ENCODE results near the gene IKZF3. TPM values are rescaled to one million over a fixed set of nuclear protein-coding genes. Genes with fewer than 3 reads are reported as not detected.

Gene IKZF3
- total and polyA plus RNA-seq, 4 donors: 0.03 to 2.8 (median 1.2) TPM

DNA sequence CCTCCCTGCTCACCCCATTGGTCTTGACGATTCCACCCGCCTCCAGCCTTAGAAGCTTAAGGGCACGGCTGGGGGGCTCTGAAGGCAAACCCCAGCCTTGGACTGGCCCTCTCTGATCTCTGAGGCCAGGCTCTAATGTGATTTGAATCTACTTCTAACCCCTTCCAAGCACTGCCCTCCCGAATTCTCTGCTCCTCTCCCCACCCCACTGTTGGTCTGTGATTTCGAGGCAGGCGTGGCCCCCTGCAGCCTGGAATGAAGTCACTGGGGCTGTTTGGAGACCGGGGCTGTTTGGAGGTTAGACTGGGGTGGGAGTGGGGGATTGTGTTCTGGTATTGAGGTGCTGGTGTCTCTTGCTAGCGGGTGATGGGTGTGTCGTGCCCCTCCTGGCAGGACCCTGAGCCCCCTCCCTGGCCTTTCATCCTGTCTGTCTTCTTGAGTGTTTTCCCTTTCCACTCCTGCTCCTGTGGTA is 124.2 kb downstream of the IKZF3 start:
- no peaks in the 10 kb centered on the region for H3K4me1 ChIP-seq (ENCODE audit: control insufficient read depth in 1 of 2, insufficient read depth in 2 of 2, low read length in 2 of 2)
- no peaks in the 10 kb centered on the region for H3K36me3 ChIP-seq (ENCODE audit: control insufficient read depth in 1 of 2, insufficient read depth in 2 of 2, low read length in 1 of 2)
- no peak overlapping the region for H3K27ac ChIP-seq (ENCODE audit: low read depth in 1 of 2, low read length in 2 of 2)
- intact Hi-C loops (cut with DNase I): no loop called here
- no peak overlapping the region for H3K4me3 ChIP-seq (ENCODE audit: low read length in 2 of 2)
- H3K9me3 ChIP-seq (ENCODE audit: control insufficient read depth, low read length): no peaks in the 10 kb centered on the region
- no peak for DNase-seq
- no peak for ATAC-seq (ENCODE audit: low FRiP score)
- WGBS, 2 donors: 41 to 49% methylated on average over 9 of the region's 9 CpGs
- no peaks in the 10 kb centered on the region for H3K27me3 ChIP-seq (ENCODE audit: control insufficient read depth in 1 of 2, insufficient read depth in 2 of 2, low read length in 1 of 2)

DNA sequence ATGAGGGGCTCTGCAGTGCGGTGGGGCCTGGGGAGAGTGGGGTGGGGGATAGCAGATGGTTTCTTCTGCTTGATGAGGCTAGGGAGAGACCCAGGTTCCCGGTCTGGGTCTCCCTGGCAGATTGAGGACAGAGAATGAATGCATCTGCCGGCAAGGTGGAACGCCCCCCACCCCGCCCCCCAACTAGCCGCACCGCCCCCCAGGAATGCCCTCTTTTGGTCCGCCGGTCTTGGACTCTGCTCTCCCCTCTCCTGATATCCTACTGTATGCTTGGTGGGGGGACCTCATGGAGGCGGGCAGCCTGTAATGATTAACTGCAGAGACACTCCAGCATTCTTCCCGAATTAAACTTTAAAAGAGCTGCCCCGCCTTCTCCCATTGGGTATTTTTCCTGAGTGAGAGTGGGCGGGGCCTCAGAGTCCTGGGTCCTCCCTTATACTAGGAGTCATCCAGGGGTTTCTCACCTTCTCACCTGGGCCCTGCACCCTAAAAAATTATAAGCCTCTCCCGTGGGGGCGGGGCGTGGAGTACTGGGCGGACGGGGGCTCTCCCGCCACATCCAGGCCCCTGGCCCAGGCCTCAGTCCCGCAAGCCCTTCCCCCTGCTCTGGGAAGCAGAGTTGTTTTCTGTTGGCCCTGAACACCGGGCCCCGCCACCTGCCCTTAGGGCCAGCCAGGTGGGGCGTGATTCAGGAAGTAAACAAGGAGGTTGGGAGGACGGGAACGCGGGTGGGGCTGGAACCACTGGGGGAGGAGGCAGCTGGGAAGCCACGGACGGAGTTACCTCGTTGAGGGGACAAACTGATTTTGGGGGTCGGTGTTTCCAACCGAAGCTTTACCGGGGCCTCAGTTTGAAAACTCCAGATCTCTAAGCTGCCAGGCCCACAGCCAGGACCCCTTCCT is 124.9 kb downstream of the IKZF3 start:
- ATAC-seq (ENCODE audit: low FRiP score): peak; percentile 23

DNA sequence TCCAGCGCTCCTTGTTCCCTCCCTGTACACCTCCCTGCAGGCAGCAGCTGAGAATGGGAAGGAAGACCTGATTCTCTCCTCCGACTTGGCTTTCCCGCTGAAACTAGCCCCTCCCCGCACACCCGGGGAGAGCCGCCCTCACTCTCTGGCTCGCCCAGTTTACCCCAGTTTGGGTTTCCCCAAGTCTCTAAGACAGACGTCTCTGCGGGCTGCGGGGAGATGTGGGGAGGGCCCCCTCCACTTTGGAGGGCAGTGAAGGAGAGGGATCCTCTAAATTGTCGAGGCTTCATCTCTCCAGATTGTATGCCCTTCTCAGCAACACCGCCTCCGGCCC is 125.6 kb downstream of the IKZF3 start:
- intact Hi-C loops (cut with DNase I): no loop called here
- no peak overlapping the region for H3K4me3 ChIP-seq (ENCODE audit: low read length in 2 of 2)
- H3K36me3 ChIP-seq (ENCODE audit: control insufficient read depth in 1 of 2, insufficient read depth in 2 of 2, low read length in 1 of 2): no peaks in the 10 kb centered on the region
- DNase-seq (no peak), ATAC-seq (ENCODE audit: low FRiP score) (no peak)
- H3K27ac ChIP-seq (ENCODE audit: low read depth in 1 of 2, low read length in 2 of 2): no peak overlapping the region
- H3K4me1 ChIP-seq (ENCODE audit: control insufficient read depth in 1 of 2, insufficient read depth in 2 of 2, low read length in 2 of 2): no peaks in the 10 kb centered on the region
- no peaks in the 10 kb centered on the region for H3K27me3 ChIP-seq (ENCODE audit: control insufficient read depth in 1 of 2, insufficient read depth in 2 of 2, low read length in 1 of 2)
- 1 to 2% methylated on average over 12 to 13 of the region's 13 CpGs for WGBS, 2 donors
- H3K9me3 ChIP-seq (ENCODE audit: control insufficient read depth, low read length): no peaks in the 10 kb centered on the region

More for the DNA sequence above, 124.9 kb downstream of the IKZF3 start:
- 8 to 10% methylated on average over 32 of the region's 32 CpGs for WGBS, 2 donors
- peak in 1 of 2 donors; percentile 53 for DNase-seq
- Histone ChIP-seq H3K36me3 (ENCODE audit: control insufficient read depth in 1 of 2, insufficient read depth in 2 of 2, low read length in 1 of 2) (no peaks in the 10 kb centered on the region), H3K27ac (ENCODE audit: low read depth in 1 of 2, low read length in 2 of 2) (no peak overlapping the region), H3K9me3 (ENCODE audit: control insufficient read depth, low read length) (no peaks in the 10 kb centered on the region), H3K27me3 (ENCODE audit: control insufficient read depth in 1 of 2, insufficient read depth in 2 of 2, low read length in 1 of 2) (no peaks in the 10 kb centered on the region), H3K4me1 (ENCODE audit: control insufficient read depth in 1 of 2, insufficient read depth in 2 of 2, low read length in 2 of 2) (no peaks in the 10 kb centered on the region), H3K4me3 (ENCODE audit: low read length in 2 of 2) (no peak overlapping the region)
- intact Hi-C loops (cut with DNase I): no loop called here

DNA sequence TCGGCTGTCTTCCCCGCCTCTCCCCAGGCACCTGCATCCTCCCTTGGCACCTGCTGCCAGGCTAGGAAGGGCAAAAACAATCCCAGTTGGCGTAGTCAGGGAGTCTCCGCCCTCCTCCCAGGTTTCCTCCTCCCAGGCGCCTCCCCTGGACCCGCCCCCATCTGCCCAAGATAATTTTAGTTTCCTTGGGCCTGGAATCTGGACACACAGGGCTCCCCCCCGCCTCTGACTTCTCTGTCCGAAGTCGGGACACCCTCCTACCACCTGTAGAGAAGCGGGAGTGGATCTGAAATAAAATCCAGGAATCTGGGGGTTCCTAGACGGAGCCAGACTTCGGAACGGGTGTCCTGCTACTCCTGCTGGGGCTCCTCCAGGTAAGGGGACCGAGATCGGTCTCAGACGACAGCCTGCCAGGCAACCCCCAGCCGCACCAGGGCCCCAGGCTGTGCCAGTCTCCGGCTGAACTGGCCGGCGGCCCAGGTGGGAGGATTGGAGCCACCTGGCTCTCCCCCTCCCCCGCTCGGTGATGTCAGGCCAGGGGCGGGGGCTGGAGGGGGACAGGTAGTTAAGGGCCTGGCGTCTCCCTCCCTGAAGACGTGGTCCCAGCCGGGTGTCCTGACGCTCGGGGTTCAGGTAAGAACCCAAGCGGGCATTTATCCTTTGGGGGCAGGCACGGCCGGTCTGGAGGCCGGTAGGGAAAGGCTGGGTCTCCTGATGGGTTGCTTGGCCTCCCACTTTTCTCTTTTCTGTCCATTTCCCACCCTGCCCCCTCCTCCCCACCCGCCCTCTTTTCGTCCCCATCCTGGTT is 126.1 kb downstream of the IKZF3 start, which contains the start of gene GRB7:
GRB7 (plus strand) TSS at position 179 of the 808 bp plus-strand sequence. CDS start 4,364 bp downstream, outside the sequence.
- Histone ChIP-seq H3K9me3 (ENCODE audit: control insufficient read depth, low read length) (no peaks in the 10 kb centered on the region), H3K4me3 (ENCODE audit: low read length in 2 of 2) (no peak within 1 kb of the TSS), H3K4me1 (ENCODE audit: control insufficient read depth in 1 of 2, insufficient read depth in 2 of 2, low read length in 2 of 2) (no peaks in the 10 kb centered on the region), H3K27me3 (ENCODE audit: control insufficient read depth in 1 of 2, insufficient read depth in 2 of 2, low read length in 1 of 2) (no peaks in the 10 kb centered on the region), H3K27ac (ENCODE audit: low read depth in 1 of 2, low read length in 2 of 2) (no peak within 1 kb of the TSS), H3K36me3 (ENCODE audit: control insufficient read depth in 1 of 2, insufficient read depth in 2 of 2, low read length in 1 of 2) (no peaks in the 10 kb centered on the region)
- no peak for DNase-seq
- intact Hi-C loops (cut with DNase I): no loop called here
- ATAC-seq (ENCODE audit: low FRiP score): peak; percentile 36
- WGBS, 2 donors: 6% methylated on average over 33 to 34 of the region's 34 CpGs

DNA sequence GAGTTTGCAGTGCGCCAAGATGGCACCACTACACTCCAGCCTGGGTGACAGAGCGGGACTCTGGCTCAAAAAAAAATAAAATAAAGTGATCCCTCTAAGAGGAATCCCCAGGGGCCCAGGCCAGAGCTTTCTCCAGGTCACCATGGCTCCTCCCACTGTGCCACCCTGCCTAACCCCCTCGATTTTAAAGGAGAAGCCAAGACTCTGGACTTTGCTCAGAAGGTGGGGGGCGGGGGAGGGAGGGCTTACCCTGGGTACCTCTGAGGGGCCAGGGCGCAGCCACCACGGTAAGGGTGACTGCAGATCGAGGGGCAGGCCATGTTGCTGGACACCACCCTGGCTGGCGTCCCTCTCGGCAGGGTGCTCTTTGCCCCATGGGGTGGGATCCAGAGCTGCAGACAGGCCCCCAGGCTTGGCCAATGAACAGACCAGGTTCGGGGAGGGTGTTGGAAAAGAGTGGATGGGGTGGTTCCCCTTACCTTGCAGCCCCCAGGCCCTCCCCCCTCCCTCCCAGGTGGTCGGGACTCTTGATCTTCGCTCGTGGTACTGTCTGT is 126.8 kb downstream of the IKZF3 start:
- H3K9me3 ChIP-seq (ENCODE audit: control insufficient read depth, low read length): no peaks in the 10 kb centered on the region
- ATAC-seq (ENCODE audit: low FRiP score) (no peak), DNase-seq (no peak)
- 63 to 65% methylated on average over 13 of the region's 13 CpGs for WGBS, 2 donors
- no peak overlapping the region for H3K4me3 ChIP-seq (ENCODE audit: low read length in 2 of 2)
- no peak overlapping the region for H3K27ac ChIP-seq (ENCODE audit: low read depth in 1 of 2, low read length in 2 of 2)
- H3K36me3 ChIP-seq (ENCODE audit: control insufficient read depth in 1 of 2, insufficient read depth in 2 of 2, low read length in 1 of 2): no peaks in the 10 kb centered on the region
- no peaks in the 10 kb centered on the region for H3K27me3 ChIP-seq (ENCODE audit: control insufficient read depth in 1 of 2, insufficient read depth in 2 of 2, low read length in 1 of 2)
- no peaks in the 10 kb centered on the region for H3K4me1 ChIP-seq (ENCODE audit: control insufficient read depth in 1 of 2, insufficient read depth in 2 of 2, low read length in 2 of 2)
- intact Hi-C loops (cut with DNase I): no loop called here

DNA sequence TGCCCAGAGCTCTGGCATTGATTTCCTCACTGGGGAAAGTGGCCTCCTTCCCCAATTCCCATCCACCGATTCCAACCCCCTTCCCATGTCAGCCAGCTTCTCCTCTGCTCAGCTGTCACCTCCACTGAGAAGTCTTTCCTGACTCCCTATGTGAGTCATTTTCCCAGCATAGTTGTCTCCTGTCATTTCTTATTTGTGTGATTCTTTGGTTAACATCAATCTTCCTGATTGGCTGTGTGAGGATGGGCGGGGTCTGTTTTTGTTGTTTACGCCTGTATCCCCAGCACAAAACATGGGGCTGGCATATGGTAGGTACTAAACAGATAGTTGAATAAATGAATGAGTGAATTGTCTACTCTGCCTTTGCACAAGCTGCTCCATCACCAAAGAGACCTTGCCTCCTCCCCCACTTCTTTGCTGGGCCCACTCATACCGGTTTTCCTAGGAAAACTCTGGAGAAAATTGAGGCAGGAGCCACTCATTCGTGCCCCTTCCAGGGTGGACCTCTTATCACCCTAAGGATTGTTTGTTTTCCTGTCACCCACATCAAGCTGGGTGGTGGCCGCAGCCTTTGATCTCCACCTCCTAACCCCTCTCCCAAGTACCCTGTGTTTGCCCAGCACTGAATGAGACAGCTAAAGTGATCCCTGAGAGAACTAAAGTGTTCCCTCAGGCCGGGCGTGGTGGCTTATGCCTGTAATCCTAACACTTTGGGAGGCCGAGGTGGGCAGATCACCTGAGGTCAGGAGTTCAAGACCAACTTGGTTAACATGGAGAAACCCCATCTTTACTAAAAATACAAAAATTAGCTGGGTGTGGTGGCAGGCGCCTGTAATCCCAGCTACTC is 127.6 kb downstream of the IKZF3 start:
- WGBS, 2 donors: 85 to 89% methylated on average over 10 of the region's 10 CpGs

DNA sequence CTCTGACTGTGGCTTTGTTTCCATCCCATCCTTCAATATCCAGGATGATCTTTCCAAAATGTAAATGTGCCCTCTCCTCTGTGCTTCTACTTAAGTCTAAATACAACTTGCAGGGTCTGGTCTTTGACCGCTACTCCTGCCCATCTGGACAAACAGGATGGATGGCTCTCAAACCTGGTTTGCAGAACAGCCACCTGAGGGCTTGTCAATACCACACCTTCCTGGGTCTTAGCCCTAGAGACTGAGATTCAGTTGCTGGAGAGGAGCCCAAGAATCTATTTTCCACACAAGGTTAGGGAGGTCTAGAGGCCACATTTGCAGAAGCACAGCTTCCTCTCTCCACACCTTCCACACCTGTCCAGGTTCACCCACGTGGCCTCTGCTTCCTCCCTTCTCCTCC is 128.2 kb downstream of the IKZF3 start:
- 82 to 84% methylated on average over 2 of the region's 2 CpGs for WGBS, 2 donors

More for the DNA sequence above, 127.6 kb downstream of the IKZF3 start:
- no peaks in the 10 kb centered on the region for H3K36me3 ChIP-seq (ENCODE audit: control insufficient read depth in 1 of 2, insufficient read depth in 2 of 2, low read length in 1 of 2)
- H3K9me3 ChIP-seq (ENCODE audit: control insufficient read depth, low read length): no peaks in the 10 kb centered on the region
- DNase-seq (no peak), ATAC-seq (ENCODE audit: low FRiP score) (no peak)
- H3K4me3 ChIP-seq (ENCODE audit: low read length in 2 of 2): no peak overlapping the region
- H3K4me1 ChIP-seq (ENCODE audit: control insufficient read depth in 1 of 2, insufficient read depth in 2 of 2, low read length in 2 of 2): no peaks in the 10 kb centered on the region
- no peaks in the 10 kb centered on the region for H3K27me3 ChIP-seq (ENCODE audit: control insufficient read depth in 1 of 2, insufficient read depth in 2 of 2, low read length in 1 of 2)
- no peak overlapping the region for H3K27ac ChIP-seq (ENCODE audit: low read depth in 1 of 2, low read length in 2 of 2)
- intact Hi-C loops (cut with DNase I): no loop called here

DNA sequence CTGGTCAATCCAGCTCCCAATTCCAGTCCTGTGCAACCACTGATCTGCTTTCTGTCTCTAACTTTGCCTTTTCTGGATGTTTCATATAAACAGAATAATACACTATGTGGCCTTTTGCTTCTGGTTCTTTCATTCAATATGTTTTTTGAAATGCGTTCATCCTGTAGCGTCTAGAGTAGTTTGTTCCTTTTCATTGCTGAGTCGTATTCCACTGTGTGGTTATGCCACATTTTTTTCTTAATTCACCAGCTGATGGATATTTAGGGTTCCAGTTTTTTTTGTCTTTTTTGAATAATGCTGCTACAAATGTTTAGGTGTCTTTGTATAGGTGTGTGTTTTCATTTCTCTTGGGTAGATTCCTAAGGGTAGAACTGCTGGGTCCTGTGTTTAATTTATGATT is 131.5 kb downstream of the IKZF3 start:
- Histone ChIP-seq H3K9me3 (ENCODE audit: control insufficient read depth, low read length) (no peaks in the 10 kb centered on the region), H3K27me3 (ENCODE audit: control insufficient read depth in 1 of 2, insufficient read depth in 2 of 2, low read length in 1 of 2) (no peaks in the 10 kb centered on the region), H3K4me1 (ENCODE audit: control insufficient read depth in 1 of 2, insufficient read depth in 2 of 2, low read length in 2 of 2) (no peaks in the 10 kb centered on the region), H3K27ac (ENCODE audit: low read depth in 1 of 2, low read length in 2 of 2) (no peak overlapping the region), H3K4me3 (ENCODE audit: low read length in 2 of 2) (no peak overlapping the region), H3K36me3 (ENCODE audit: control insufficient read depth in 1 of 2, insufficient read depth in 2 of 2, low read length in 1 of 2) (no peaks in the 10 kb centered on the region)
- no peak for DNase-seq
- WGBS, 2 donors: 94 to 97% methylated on average over 3 of the region's 3 CpGs
- no peak for ATAC-seq (ENCODE audit: low FRiP score)
- intact Hi-C loops (cut with DNase I): loop anchor here (5.0 kb wide), 3 partner anchors 55 to 110 kb away; partner anchors contain the start of gene STARD3 (in 1 of the 2)

More for the DNA sequence above, 128.2 kb downstream of the IKZF3 start:
- Histone ChIP-seq H3K27me3 (ENCODE audit: control insufficient read depth in 1 of 2, insufficient read depth in 2 of 2, low read length in 1 of 2) (no peaks in the 10 kb centered on the region), H3K9me3 (ENCODE audit: control insufficient read depth, low read length) (no peaks in the 10 kb centered on the region), H3K27ac (ENCODE audit: low read depth in 1 of 2, low read length in 2 of 2) (no peak overlapping the region), H3K4me3 (ENCODE audit: low read length in 2 of 2) (no peak overlapping the region), H3K4me1 (ENCODE audit: control insufficient read depth in 1 of 2, insufficient read depth in 2 of 2, low read length in 2 of 2) (no peaks in the 10 kb centered on the region), H3K36me3 (ENCODE audit: control insufficient read depth in 1 of 2, insufficient read depth in 2 of 2, low read length in 1 of 2) (no peaks in the 10 kb centered on the region)
- no peak for DNase-seq
- no peak for ATAC-seq (ENCODE audit: low FRiP score)
- intact Hi-C loops (cut with DNase I): no loop called here
